Amniotic stem cell (primary cell): Measurements from ENCODE around the gene APOC3.

ENCODE experiments used
- DNase-seq: peaks from one replicate; lab custom pipeline; 2025; lab: John Stamatoyannopoulos, UW

The APOC3 gene

DNA sequence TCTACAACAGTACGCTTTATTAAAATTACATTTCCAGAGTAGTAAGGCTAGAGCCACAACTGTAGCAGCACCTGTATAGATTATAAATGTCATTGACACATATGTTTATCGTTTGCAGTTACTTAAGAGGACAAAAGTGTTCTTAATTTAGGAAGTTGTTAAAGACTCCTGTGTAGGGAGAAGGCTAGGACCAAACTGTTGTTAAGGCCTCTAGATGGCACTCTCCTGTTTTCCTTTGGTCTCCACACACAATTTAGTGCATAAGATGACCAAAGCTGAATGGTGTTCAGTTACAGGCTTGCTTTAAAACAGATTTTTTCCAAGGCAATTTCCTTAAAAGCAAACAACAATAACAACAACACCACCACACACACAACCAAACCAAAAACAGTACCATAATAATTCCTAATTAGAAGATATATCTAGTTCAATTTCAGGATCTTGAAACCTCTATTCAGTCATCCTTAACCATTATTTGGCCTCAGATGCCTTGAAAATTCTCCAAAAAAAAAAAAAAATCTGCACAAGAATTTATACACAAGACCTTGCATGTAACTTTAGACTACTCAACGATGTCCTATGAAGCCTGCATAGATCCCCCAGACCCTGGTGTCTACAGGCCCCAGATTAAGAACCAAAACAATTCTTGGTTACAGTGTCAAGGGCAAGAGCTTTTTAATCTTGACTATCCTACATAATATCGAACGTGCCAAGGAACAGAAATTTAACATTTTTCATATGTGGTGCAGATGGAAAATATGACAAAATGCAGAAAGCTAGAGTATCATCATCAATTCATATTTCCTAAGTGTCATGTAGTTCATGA, 50.3 kb downstream of the APOC3 start:
- peak; percentile 83 for DNase-seq

DNA sequence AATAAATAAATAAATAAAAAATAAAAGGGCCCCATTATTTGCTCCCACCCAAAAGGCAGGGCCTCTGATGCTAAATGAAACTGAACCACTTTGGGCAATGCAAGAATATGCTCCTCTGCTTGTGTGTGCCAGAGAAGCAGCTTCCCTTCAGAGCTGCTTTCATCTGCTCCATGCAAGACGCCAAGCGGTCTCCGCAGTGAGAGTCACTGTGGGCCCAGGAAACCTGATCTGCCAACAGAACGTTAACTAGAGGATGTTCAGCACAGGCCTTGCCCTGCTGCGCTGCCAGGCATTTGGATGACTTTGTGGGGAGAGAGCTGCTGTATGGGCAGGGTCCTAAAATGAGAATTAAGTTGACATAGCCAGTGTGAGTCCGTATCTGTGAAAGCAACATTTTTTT, 51.4 kb downstream of the APOC3 start:
- DNase-seq, result no peak

DNA sequence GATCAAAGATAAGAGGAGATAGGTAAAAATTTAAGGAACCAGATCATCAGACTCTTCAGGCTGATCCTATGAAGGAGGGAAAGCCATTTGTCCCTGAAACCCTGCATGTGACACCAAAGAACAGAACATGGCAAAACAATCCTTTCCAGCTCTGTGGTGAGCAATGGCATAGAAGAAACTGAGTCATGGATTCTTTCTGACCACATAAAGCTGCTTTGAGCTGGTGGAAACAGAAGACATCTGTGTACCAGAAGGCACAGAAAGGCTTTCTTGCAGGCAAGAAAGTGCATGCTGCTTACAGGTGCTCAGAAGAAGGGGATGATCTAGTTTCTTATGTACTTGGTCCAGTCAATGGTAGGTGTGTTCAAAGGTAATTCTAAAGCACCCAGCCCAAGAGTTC, 52.7 kb downstream of the APOC3 start:
- no peak for DNase-seq
